NCI-H1694 treated with DMSO at 0.1 percent for 48 hours (cell line): ENCODE data around the gene ADRM1.

Experiments used
- DNase-seq: peaks from one replicate; lab custom pipeline; 2025; lab: John Stamatoyannopoulos, UW

ADRM1 gene

DNA sequence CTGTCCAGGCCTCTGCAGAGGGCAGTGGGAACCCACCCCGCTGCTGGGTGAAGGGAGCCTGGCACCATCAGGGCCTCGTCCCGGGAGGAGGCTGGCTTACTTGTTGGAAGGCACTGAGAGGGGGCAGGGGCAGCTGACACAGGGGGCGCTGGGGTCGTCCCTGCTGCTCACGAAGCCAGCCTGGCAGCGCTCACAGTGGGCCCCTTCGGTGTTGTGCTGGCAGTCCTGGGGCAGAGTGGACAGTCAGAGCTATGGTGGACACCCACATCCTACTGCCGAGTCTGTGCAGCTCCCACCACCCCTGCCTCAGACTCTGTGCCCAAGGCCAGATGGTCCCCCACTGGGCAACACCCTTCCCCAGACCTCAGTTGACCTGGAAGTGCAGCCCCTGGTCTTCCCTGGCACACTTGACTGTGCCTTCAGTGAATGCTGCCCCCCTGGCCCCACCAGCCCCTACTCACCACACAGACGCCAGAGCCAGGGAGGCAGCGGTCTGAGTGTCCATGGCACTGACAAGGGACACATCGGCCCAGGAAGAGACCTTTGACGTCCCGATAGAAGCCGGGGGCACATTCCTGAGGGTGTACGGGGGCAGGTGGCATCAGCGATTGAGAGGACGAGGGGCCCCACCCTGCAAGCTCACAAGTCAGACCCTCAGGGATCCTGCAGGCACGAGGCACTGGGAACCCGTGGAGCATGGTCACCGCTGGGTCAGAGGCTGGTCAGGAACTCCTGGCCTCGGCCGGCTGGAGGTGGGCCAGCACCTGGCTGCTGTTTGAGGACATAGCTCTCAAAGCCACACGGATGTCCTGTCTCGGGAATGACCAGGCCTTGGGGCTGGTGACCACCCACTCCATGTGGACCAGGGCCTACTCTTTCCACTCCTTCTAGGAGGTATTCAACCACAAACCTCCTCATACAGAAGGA, 21.4 kb downstream of the ADRM1 start:
- DNase-seq: no peak

GRCh38 chr20:62325172-62325905, 22.5 kb downstream of the ADRM1 start:
- no peak for DNase-seq

GRCh38 chr20:62326559-62326958, 23.8 kb downstream of the ADRM1 start:
- DNase-seq: no peak

DNA sequence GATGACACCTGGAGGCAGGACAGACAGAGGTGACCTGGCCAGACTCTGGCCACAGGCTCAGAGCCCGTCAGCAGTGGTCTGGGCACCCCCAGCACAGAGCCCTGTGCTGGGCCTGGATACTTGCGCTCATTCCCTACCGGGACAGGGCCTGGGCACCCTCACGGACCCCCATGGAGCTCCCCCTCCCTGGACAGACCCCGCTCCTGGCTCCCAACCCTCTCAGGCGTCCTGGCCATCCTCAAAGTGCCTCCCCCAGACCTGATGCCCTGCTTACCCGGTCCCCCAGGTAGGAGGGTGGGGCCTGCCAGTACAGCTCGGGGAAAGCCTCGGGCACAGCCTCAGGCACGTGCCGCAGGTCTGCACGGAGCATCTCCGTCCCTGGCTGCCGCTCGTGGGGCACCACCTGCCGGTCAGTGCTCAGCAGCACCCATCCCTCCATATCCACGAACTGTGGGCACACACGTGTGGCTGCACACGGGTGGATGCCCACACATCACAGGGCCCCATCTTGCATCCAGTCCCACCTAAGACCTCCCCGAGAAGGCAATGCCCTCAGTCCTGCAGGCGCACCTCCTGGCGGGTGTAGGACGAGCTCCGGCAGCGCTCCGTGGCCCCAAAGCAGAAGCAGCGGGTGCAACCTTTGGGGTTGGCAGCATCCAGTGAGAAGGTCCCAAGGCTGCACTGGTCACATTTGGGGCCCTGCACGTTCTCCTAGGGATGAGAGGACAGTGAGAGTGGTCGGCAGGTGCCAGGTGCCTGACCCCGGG, 24.3 kb downstream of the ADRM1 start:
- no peak for DNase-seq

GRCh38 chr20:62327726-62328495, 25.1 kb downstream of the ADRM1 start:
- DNase-seq: no peak

DNA sequence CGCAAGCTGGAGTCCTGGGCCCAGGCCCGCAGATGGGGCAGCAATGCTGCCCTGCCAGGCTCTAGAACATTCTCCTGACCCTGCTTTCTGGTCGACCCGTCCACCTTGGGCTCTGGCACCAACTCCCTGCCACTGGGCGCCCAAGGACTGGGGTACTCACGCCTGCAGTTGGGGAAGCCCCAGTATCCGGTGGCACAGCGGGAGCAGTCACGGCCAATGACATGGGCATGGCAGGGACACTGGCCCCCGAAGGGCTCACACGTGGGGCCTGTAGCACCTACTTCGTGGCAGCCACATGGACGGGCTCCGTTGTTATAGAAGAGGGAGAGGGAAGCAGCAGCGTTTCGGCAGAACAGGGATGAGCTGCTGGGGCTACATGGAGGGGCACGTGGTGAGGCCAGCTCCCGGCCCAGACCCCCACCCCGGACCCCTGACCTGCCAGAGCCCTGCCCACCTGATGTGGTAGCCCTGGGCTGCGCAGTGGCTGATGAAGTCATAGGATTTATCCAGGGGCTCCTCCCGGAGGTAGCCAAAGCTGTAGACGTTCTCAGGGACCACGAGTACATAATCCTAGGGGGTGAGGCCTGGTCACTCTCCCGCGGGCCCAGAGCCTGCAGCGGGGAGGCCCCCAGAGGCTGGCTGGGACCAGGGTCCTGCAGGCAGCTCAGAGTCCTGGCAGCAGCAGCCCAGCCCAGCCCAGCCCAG, 26.0 kb downstream of the ADRM1 start:
- no peak for DNase-seq

DNA sequence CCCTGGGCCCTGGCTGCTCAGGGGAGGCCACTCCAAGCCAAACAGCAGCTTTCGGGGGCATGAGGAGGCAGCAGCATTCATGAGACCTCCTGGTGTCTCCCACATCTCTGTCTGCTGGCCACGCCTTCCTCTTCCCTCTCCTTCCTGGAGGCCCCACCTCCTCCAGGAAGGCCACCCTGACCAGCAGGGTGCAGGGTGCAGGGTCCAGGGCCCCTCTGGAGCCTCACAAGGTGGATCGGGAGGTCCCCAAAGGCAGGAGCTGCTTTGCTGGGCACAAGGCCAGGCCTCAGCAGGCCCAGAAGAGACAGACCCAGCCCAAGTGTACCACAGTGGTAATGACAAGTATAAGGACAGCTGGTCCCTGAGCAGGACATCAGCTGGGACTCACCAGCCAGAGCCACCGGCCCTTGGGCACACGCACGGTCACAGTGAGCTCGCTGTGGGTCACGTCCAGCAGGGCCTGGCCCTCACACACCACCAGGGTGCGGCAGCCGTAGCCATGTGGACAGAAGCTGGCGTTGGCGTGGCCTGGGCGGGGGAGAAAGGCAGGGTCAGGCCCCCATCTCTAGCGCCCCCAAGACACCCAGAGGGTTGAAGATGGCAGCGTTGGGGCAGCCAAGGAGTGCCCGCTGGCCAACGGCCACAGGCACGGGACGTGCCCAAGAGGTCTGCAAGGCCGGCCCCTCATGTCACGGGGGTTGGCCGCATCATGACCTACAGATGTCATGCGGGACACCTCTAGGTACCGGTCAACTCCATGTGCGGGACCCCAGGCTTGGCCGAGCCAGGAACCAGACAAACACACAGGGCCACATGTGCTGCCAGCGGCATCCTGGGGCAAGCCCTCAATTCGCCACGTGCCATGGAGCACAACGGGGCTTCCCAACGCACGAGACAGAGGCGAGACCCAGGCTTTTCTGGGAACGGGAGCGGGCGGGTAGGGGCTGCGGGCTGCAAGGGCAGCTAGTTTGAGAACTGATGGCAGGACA, 26.9 kb downstream of the ADRM1 start:
- no peak for DNase-seq

- no peak for DNase-seq
Observed at GRCh38 chr20:62330576-62331317, 27.9 kb downstream of the ADRM1 start.

- DNase-seq: no peak
Observed at GRCh38 chr20:62331347-62331746, 28.6 kb downstream of the ADRM1 start.

DNA sequence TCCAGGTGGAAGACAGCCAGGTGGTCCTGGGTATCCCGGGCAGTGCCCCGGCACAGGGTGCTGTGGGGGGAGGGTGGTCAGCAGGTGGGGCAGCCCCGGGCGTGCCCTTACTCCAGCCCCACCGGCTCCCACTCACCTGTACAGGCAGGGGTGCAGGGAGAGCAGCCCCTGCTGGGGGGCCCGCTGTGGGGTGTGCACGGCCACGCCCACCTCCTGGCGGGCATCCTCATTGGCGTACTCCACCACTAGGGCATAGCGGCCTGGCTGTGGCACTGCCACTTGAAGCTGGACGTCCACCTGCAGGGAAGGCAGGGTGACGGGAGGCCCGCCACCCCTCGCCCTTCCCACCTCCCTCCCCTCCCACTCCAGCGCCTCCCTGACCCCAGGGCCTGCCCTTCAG, 29.6 kb downstream of the ADRM1 start:
- DNase-seq: no peak

- DNase-seq: no peak
Observed at GRCh38 chr20:62332989-62333819, 30.4 kb downstream of the ADRM1 start.

DNA sequence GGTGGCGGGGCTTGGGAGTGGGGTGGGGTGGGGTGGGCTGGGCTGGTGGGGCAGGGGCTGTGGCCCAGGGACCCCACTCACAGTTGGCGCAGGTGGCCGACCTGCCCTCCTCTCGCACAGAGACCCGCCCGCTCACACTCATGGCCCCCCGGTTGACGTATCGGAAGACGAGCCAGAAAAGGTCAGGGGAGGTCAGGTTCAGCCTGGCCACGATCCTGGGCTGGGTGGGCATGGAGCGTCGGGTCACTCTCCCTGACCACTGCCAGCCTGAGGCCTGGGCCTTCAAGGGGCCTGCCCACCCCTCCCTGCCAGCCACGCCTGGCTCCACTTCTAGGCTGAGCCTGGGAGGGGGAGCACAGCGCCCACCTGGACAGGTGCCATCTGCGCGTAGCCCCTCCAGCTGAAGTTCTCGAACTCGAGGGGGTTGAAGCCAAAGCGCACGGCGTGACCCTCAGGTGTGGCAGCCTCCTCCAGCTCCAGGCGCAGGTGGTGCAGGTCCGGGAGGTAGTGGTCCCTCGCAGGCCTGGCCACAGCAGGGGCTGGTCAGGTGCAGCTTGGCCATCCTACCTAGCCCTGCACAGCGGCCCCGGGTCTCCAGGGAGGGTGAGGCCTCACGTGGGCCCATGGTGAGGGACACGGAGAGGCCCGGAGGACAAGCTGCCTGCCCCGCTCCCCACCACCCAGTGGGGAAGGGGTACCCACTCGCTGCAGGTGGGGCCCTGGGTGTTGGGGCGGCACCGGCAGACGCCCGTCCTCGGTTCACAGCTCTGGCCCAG, 31.2 kb downstream of the ADRM1 start:
- DNase-seq: no peak

DNA sequence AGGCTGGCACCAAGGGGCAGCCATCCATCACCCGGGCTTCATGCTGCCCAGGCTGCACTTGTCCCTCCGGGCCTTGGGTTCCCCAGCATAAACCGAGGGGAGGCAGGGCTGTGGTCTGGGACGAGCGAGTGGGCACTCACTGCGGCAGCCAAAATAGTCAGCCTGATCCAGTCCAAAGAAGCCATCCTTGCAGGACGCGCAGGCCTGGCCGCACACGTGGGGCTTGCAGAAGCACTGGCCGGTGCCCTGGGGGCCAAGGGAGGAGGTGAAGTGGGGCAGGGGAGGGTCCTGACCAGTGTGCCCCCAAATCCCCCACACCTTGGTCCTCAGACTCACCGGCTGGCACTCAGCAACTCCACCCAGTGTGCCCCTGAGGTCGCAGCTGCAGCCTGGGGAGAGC, 32.1 kb downstream of the ADRM1 start:
- DNase-seq: no peak

- no peak for DNase-seq
Observed at GRCh38 chr20:62335532-62335931, 32.7 kb downstream of the ADRM1 start.

GRCh38 chr20:62336329-62336728, 33.5 kb downstream of the ADRM1 start:
- no peak for DNase-seq

DNA sequence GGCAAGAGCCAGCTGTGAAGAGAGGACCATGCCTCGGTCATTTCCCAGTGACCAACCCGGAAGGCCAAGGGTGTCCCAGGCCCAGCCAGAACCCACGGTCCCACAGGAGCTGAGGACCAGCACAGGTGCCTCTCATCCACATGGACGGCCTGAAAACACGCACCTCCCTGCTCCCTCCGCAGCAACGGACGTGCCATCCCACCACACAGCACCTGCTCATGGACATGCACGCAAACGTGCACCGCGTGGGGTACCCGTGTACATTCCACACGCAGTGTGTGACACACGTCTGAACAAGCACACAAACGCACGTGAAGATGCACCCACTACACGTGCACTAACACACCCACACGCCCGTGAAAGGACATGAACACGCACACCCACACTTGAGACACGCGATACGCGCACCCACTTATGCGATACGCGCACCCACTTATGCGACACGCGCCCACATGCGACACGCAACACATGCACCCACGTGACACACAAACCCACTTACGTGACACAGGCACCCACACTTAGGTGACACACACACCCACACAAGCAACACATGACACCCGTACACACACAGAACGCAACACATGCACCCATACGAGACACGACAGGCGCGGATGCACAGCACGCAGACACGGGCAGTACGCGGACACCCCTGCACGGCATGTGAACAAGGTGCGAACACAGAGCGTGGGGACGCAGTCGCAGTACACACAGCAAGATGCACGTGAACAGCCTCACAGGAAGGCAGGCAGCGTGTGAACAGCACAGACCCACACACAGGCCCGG, 34.2 kb downstream of the ADRM1 start:
- no peak for DNase-seq
